DND-41 (cell line): Measurements from ENCODE around the gene LRRC42.
"Not testable (repeated sequence)": the region's sequence is repeated elsewhere in the genome, so short reads cannot be mapped to it uniquely, and the experiment has no call there.

Experiments
- ATAC-seq: fragments of 200-7000 bp; cut with Tn5 transposase; 3 replicates; pipeline ENCODE4 v1.9.1; 2021; ENCODE audit warnings: low read depth; ENCODE audit not compliant: insufficient read depth
- DNase-seq: peaks from one replicate; pipeline ENCODE4 v3.0.0-alpha.2; 2020
- H2AFZ ChIP-seq: 2 replicates; pipeline ENCODE4 v1.6.0; 2012; ENCODE audit warnings: low read depth, low read length
- H3K27ac ChIP-seq: 2 replicates; pipeline ENCODE4 v1.5.1; 2012; ENCODE audit warnings: low read length, inconsistent platforms
- H3K27me3 ChIP-seq: fragments of 200-600 bp; sonication (generic); 2 replicates; pipeline ENCODE4 v1.6.0; 2012; ENCODE audit warnings: low read length, mild to moderate bottlenecking, inconsistent platforms; ENCODE audit not compliant: insufficient read depth, poor library complexity
- H3K36me3 ChIP-seq: 2 replicates; pipeline ENCODE4 v1.5.1; 2012; ENCODE audit warnings: low read length, inconsistent platforms; ENCODE audit not compliant: insufficient read depth
- H3K4me1 ChIP-seq: 2 replicates; pipeline ENCODE4 v1.5.1; 2012; ENCODE audit warnings: mild to moderate bottlenecking, low read length; ENCODE audit not compliant: insufficient read depth
- H3K4me2 ChIP-seq: 2 replicates; pipeline ENCODE4 v1.6.0; 2012; ENCODE audit warnings: mild to moderate bottlenecking, moderate library complexity, low read length, inconsistent platforms; ENCODE audit not compliant: insufficient read depth
- H3K4me3 ChIP-seq, 2 experiments: fragments of 200-600 bp in 1 of 2; shearing (Covaris generic) in 1 of 2; 2 replicates each; pipeline ENCODE4 v1.5.1; 2012 to 2016; ENCODE audit warnings: inconsistent platforms in 2 of 2, low read length in 2 of 2, mild to moderate bottlenecking in 2 of 2, low read depth in 1 of 2, moderate library complexity in 1 of 2
- H3K79me2 ChIP-seq: 2 replicates; pipeline ENCODE4 v1.6.0; 2012; ENCODE audit warnings: low read length, inconsistent platforms; ENCODE audit not compliant: insufficient read depth
- H3K9ac ChIP-seq: 2 replicates; pipeline ENCODE4 v1.6.0; 2012; ENCODE audit warnings: low read depth, mild to moderate bottlenecking, inconsistent platforms, low read length, moderate library complexity
- H3K9me3 ChIP-seq: 2 replicates; pipeline ENCODE4 v1.5.1; 2012; ENCODE audit warnings: low read length, moderate library complexity, mild to moderate bottlenecking, inconsistent platforms; ENCODE audit not compliant: insufficient read depth, severe bottlenecking
- H4K20me1 ChIP-seq: 2 replicates; pipeline ENCODE4 v1.6.0; 2012; ENCODE audit warnings: low read length; ENCODE audit not compliant: insufficient read depth
- CTCF ChIP-seq: IDR thresholded peaks from 2 replicates; pipeline ENCODE4 v1.5.1; 2012; ENCODE audit warnings: borderline replicate concordance, low read length, moderate library complexity, mild to moderate bottlenecking; ENCODE audit not compliant: poor library complexity, severe bottlenecking; ENCODE audit errors: extremely low read depth
- EZH2 ChIP-seq: IDR thresholded peaks from 3 replicates; pipeline ENCODE4 v1.6.1; 2012; ENCODE audit warnings: borderline replicate concordance, low read depth, mild to moderate bottlenecking, moderate library complexity, low read length, inconsistent platforms; ENCODE audit not compliant: severe bottlenecking

The LRRC42 gene

GRCh38 chr1:54003249-54003646 lies 57.1 kb downstream of the LRRC42 start:
- Histone ChIP-seq H3K27me3 (no peaks in the 10 kb centered on the region), H3K9ac (no peak overlapping the region), H3K36me3 (no peaks in the 10 kb centered on the region), H3K4me2 (no peak overlapping the region), H3K9me3 (no peaks in the 10 kb centered on the region), H4K20me1 (no peaks in the 10 kb centered on the region), H3K27ac (no peak overlapping the region), H3K4me3 (no peak overlapping the region), H2AFZ (no peak overlapping the region), H3K4me1 (no peaks in the 10 kb centered on the region), H3K79me2 (no peaks in the 10 kb centered on the region)
- DNase-seq, result peak; percentile 6
- no peak for TF ChIP-seq EZH2
- no peak for TF ChIP-seq CTCF
- ATAC-seq, result no peak

GRCh38 chr1:54003750-54004480 lies 57.8 kb downstream of the LRRC42 start:
- H3K9ac ChIP-seq, H3K27ac ChIP-seq, ATAC-seq, H3K4me3 ChIP-seq, H2AFZ ChIP-seq, H3K27me3 ChIP-seq, H3K79me2 ChIP-seq, H3K4me2 ChIP-seq, H4K20me1 ChIP-seq, H3K36me3 ChIP-seq, H3K9me3 ChIP-seq, DNase-seq, H3K4me1 ChIP-seq: not testable (repeated sequence)

GRCh38 chr1:54004481-54005049 lies 58.4 kb downstream of the LRRC42 start:
- no peak for DNase-seq
- H3K79me2 ChIP-seq, result no peaks in the 10 kb centered on the region
- no peak overlapping the region for H3K9ac ChIP-seq
- H3K27me3 ChIP-seq, result no peaks in the 10 kb centered on the region
- no peaks in the 10 kb centered on the region for H3K4me1 ChIP-seq
- no peak overlapping the region for H3K4me2 ChIP-seq
- no peaks in the 10 kb centered on the region for H4K20me1 ChIP-seq
- no peak overlapping the region for H3K4me3 ChIP-seq
- H3K9me3 ChIP-seq, result no peaks in the 10 kb centered on the region
- ATAC-seq, result no peak
- H2AFZ ChIP-seq, result no peak overlapping the region
- TF ChIP-seq CTCF (no peak), EZH2 (no peak)
- no peak overlapping the region for H3K27ac ChIP-seq
- H3K36me3 ChIP-seq, result no peaks in the 10 kb centered on the region

GRCh38 chr1:54006508-54006907 lies 60.4 kb downstream of the LRRC42 start:
- no peak for ATAC-seq
- Histone ChIP-seq H3K4me2 (no peak overlapping the region), H3K4me3 (no peak overlapping the region), H3K27ac (no peak overlapping the region), H4K20me1 (no peaks in the 10 kb centered on the region), H3K9me3 (no peaks in the 10 kb centered on the region), H2AFZ (no peak overlapping the region), H3K36me3 (no peaks in the 10 kb centered on the region), H3K4me1 (no peaks in the 10 kb centered on the region), H3K79me2 (no peaks in the 10 kb centered on the region), H3K9ac (no peak overlapping the region), H3K27me3 (peaks cover 2% of the 10 kb centered on the region)
- DNase-seq, result no peak
- no peak for TF ChIP-seq EZH2
- no peak for TF ChIP-seq CTCF
